NCI-H510A (cell line): Measurements from ENCODE around the gene TPSD1.
"Not testable (repeated sequence)": the region's sequence is repeated elsewhere in the genome, so short reads cannot be mapped to it uniquely, and the experiment has no call there.

Source experiments
- DNase-seq: peaks from one replicate; lab custom pipeline; 2025; lab: John Stamatoyannopoulos, UW

Gene TPSD1

DNA sequence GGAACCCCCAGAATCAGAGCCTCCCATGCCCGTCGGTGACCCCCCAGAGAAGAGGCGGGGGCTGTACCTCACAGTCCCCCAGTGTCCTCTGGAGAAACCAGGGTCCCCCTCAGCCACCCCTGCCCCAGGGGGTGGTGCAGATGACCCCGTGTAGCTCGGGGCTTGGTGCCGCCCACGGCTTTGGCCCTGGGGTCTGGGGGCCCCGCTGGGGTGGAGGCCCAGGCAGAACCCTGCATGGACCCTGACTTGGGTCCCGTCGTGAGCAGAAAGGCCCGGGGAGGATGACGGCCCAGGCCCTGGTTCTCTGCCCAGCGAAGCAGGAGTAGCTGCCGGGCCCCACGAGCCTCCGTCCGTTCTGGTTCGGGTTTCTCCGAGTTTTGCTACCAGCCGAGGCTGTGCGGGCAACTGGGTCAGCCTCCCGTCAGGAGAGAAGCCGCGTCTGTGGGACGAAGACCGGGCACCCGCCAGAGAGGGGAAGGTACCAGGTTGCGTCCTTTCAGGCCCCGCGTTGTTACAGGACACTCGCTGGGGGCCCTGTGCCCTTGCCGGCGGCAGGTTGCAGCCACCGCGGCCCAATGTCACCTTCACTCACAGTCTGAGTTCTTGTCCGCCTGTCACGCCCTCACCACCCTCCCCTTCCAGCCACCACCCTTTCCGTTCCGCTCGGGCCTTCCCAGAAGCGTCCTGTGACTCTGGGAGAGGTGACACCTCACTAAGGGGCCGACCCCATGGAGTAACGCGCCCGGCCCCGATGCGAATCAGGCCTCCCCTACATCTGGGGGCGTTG lies 34.8 kb upstream of the TPSD1 start:
- no peak for DNase-seq

DNA sequence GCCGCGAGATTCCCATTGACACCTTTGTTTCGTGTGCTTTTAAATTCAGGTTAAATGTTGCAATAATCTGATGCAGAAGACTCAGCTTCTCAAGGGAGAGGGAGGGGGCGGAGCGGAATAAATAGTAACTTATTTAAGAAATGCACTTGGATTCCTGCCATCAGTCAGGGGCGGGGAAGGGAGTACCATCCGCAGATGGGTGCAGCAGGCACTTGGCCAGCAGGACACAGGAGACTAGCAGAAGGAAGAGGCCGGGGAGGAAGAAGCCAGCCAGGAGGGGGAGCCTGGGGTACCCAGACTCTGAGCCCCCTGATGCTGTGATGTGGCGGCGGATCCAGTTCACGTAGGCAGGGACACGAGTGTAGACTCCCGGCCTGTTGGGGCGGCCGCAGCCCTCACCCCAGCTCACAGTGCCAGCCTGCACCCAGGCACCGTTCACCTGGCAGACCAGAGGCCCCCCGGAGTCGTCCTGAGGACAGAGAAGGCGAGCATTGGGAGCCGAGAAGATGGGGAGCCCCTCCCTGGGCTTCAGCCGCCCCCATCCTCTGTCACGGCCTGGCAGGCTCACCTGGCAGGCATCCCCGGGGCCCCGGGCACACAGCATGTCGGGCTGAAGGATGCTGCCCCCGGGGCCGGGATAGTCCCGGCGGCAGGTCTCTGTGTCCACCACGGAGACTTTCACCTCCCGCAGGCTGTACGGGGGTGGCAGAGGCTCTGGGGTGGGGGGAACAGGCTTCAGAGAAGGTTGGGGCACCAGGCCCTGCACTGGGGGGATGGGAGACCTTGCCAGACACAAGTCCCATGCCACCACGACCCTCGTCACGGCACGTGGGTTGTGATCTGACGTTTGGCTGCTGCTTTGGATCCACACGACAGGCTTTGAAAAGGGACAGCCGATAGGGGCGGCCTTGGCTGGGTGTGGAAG lies 34.0 kb upstream of the TPSD1 start:
- no peak for DNase-seq

DNA sequence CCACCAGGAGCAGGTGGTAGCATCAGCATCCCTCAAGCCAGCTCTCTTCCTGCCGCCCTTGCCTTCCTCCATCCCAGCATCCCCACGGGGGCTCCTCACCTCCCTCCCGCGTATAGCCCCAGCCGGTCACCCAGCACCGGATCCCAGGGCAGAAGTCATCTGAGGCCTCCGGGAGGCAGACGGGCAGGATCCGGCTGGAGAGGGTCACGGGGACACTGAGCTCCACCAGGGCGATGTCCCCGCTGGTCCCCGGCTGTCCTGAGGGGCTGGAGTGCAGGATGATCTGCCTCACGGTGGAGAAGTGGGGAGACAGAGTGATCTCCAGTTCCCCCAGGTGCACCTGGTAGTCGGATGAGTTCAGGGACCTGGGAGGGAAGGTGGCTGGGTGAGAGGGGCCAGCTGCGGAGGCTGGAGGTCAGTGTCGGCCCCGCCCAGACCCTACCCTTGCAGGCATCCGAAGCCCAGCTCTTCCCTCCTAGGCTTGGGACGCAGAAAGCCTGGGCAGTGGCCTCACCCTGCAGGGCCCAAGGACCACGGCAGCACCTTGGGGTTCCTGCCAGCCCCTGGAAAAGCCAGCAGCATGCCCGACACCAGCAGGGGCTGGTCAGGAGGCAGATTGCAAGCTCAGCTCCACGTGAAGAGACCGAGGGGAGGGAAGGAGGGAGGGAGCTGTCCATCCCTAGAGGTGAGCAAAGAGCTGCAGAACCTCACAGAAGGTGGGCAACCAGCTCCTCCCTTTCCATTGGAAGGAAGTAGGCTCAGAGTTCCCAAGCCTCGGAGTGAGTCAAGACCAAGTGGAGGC lies 33.1 kb upstream of the TPSD1 start:
- no peak for DNase-seq

DNA sequence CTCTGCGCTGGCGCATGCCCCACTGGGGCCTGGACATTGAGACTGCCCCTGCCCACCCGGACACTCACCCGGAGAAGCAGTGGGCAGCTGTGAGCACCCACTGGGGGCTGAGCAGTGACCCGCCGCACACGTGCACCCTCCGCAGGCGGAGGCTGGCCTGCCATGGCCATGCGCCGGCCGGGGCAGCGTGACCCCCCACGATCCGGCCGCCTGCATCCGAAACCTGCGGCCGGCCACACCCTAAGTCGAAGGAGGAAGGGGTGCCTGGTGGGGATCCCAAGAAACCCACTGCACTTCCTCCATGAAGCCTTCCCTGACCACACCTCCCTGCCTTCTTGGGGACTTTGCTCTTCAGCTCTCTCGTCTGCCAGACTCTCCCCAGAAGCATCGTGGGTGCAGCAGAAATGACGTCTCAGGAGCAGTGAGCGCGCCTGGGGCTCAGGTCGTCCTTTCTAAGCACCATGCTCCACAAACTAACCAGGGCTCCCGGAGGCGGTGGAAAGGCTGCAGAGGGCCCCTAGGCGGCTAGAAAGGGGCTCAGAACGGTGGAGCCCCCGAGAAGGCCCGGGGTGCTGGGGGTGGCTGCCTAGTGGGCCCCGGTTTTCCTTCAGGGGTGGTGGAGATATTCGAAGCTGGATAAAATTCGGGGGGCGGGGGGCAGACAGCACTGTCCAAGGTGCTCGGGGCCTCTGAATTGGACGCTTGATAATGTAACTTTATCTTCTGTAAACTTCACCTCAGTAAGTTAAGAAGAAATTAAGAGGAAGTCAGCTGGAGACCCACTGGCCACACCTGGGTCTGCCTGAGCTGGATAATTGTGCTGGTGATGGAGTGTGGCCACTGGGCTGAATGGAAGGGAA lies 32.3 kb upstream of the TPSD1 start:
- no peak for DNase-seq

DNA sequence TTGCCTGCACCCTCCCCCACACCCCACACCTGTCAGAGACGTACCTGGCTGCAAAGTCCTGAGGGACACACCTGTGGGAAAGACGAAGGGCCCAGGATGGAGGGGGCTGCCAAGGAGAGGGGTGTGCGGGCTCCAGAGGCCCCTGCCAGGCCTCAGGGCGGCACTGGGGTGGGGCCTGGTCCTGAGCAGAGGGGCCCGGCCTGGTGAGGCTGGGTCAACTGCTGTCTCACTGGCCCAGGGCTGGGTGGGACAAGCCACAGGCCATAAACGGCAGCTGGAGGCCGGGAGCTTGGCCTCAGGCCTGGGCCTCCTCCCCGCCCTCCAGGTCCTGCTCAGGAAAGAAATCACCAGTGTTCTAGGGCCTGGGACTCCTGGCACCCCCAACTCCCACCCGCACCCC lies 31.3 kb upstream of the TPSD1 start:
- no peak for DNase-seq

DNA sequence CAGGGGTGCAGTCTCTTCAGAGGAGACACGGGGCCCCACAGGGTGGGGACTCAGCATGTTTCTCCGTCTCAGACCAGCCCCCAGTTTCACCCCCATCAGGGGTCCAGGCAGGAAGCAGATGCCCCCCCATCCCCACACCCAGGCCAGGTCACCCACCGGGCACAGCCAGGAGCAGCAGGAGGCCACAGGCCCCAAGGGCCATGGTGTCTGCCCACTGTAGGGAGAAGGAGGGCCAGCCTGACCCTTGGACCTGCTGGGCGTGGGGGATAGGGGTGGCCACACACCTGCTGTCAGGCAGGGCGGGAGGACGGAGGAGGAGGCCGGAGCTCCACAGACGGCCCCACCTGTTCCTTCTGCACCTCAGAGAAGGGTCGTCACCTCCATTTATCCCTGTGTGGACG lies 30.8 kb upstream of the TPSD1 start, which contains the start of gene TPSG1:
Gene TPSG1 (minus strand): TSS at position 218 of the 401 bp plus-strand sequence. CDS start 16 bp downstream, at position 202.
- DNase-seq, result no peak

DNA sequence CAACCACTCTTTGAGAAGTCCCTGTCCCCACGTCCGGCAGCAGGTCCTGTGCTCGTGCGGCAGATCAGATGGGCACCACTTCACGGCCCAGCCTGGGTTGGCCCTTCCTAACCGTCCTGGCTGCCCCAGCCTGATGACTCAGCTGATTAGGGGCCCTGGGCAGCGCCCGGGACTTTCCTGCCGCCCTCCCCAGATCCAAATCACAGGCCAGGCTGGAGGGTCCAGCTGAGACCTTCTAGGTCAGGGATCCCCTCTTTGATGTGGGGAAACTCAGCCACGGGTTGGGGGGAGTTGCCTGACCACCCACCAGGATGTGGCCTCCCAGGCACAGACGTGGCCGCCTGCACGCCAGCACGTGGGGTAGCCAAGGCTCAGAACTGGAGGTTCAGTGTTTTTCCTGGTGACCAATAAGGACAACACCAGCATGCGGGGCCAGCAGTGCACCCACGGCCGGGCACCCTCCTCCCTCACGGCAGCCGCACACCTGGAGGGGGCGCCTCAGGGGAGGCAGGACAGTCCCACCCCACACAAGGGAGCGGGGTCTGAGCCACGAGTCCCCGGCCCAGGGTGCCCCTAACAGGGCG lies 30.0 kb upstream of the TPSD1 start:
- not testable (repeated sequence) for DNase-seq

DNA sequence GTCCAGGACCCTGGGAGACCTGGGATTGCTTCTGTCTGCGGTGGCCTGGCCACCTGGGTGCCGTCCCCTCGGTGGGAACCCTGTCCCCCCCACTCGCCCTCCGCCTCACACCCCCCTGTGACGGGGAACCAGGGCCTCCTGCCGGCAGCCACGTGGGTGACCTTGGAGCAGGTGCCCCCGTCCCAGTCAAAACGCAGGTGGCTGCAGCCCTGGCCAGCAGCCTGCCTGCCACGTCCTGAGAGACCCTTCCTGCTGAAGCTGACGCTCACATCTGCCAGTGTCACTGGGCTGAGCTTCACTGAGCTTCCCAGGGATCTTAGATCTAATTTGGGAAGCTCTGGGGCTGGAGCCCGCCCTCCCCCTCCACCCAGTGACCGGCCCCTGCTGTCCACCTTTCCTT lies 29.2 kb upstream of the TPSD1 start:
- not testable (repeated sequence) for DNase-seq

DNA sequence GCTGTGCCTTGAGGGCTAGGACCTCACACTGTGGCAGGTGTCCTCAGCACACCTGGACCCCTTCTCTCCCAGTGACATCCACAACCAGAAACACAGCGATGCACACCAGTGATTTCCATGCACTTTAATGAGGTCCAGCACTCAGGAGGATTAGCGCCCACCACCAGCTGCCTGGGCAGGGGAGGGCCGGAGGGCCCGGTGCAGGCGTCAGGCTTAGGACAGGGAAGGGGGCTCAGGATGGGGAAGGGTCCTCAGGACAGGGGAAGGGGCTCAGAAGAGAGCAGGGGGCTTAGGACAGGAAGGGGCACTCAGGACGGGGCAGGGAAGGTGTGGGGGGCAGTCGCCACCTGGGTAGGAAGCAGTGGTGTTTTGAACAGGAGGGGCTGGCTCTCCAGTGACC lies 27.6 kb upstream of the TPSD1 start:
- not testable (repeated sequence) for DNase-seq

DNA sequence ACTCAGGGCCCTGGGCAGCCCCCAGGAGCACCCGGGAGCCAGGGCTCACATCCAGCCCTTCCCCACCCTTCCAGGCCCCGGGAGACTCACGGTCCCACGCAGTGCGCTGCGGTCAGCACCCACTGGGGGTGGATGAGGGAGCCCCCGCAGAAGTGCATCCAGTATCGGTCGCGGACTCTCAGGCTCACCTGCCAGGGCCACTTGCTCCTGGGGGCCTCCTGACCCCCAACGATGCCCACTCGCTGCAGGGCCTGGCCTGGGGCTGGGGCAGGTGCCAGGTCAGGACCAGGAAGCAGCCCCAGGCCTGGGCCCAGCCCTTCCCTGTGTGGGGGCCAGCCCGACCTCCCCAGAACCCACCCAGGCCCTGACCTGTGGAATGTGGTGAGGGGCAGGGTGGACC lies 26.4 kb upstream of the TPSD1 start:
- not testable (repeated sequence) for DNase-seq

DNA sequence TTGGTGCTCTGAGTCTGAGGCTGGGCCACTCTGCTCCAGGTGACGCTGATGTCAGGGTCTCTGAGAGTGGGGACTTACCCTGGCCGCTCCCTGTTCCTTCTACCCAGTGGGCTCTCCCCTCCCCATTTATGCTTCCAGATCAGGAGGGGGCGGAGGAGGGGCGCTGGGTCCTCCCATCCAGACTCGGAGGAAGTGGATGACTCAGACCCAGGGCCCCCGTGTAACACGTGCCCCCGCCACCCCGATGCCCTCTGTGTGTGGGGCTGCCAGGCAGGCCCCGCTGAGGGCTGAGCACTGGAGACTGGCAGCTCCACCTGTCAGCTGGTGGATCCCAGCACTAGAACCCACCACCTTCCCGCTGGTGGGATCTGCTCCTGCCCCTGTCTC lies 25.8 kb upstream of the TPSD1 start, which contains the start of gene TPSB2:
Gene TPSB2 (minus strand): TSS at position 101 of the 387 bp plus-strand sequence. CDS start 233 bp downstream, outside the sequence.
- not testable (repeated sequence) for DNase-seq

DNA sequence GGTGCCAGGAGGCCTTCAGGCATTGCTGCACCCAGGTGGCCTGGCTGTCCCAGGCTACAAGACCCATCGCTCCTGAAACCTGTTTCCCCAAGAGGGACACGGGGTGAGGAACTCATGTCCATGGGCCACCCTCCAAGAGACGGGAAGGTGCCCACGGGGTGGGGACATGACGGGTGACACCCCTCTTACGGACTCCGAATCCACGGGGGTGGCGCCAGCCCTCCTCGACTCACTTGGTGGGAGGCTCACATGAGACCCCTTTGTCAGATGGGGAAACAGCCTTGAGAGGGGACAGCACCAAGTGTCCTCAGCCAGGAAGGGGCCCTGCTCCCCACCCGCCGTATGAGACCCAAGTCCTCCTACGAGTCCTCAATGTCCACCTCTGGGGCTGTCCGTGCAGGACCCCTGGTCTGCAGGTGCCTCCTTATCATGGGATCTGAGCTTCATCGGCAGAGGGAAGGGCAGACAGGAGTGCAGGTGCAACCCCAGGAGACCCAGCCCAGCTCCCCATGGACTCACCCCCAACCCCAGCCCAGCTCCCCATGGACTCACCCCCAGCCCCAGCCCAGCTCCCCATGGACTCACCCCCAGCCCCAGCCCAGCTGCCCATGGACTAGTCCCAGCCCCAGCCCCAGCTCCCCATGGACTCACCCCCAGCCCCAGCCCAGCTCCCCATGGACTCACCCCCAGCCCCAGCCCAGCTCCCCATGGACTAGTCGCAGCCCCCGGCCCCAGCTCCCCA lies 25.2 kb upstream of the TPSD1 start:
- not testable (repeated sequence) for DNase-seq

DNA sequence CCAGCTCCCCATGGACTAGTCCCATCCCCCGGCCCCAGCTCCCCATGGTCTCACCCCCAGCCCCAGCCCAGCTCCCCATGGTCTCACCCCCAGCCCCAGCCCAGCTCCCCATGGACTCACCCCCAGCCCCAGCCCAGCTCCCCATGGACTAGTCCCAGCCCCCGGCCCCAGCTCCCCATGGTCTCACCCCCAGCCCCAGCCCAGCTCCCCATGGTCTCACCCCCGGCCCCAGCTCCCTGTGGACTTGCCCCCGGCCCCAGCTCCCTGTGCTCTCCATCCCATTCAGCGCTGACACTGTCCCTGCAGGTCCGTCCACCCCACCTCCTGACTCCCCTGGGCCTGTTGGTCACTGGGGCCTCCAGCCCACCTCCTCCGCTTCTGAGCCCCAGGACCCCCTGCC lies 24.6 kb upstream of the TPSD1 start:
- not testable (repeated sequence) for DNase-seq

DNA sequence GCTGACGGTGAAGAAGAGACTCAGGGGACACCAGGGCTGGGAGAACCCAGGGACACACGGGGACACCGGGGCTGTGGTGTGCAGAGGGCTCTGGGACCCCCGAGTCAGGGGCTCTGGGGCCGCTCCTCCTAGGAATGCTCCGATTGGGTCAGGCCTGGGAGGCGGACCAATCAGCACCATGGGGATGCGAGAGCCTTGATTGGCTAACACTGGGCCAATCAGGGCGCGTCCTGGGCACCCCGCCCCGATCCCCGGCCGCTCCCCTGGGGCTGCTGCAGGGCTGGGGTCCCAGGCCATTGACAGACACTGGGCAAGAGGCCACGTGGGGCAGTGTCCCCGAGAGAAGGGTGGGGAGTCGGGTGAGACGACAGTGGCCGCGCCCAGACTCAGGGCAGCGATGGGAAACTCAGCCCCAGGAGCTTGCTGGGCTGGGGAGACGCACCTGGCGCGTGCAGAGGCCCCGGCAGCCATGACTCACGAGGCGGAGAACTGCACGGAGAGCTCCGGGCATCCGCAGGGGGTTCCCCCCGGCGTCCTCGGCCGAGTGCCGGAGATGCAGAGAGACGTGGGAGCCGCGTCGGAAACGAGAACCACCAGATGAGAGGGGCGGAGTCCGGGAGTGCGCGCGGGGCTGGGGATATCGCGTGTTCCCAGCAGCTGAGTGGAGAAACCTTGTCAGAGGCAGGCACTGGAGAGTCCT lies 23.7 kb upstream of the TPSD1 start:
- not testable (repeated sequence) for DNase-seq

DNA sequence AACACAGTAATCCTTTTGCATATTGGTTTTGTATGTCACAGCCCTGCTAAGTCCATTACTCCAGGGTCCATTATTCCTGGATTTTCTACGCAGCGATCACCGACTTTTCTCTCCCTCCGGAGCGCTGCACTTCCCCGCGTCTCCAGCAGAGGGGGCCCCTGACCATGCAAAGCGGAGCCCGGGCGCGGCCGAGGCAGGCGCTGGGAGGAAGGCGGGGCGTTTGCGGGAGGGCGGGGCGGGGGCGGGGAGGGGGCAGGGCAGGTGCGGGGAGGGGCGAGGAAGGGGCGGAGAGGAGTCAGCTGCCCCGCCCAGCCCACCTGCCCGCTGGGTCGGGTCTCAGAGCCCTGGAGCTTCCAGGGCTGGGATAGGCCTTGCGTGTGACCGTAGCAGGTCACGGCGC lies 19.2 kb upstream of the TPSD1 start:
- DNase-seq, result not testable (repeated sequence)

DNA sequence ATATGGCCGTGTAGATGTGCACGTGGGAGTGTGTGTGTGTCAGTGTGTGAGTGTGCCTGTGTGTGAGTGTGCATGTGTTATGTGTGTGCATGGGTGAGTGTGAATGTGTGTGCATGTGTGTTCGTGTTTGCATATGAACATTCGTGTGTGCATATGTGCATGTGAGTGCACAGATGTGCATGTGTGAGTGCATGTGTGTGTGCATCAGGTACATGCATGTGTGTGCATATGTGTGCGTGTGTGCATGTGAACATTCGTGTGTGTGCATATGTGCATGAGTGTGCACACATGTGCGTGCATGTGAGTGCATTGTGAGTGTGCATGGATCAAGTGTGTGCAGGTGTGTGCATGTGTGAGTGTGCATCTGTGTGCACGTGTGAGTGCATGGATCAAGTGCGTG lies 17.9 kb upstream of the TPSD1 start:
- no peak for DNase-seq

DNA sequence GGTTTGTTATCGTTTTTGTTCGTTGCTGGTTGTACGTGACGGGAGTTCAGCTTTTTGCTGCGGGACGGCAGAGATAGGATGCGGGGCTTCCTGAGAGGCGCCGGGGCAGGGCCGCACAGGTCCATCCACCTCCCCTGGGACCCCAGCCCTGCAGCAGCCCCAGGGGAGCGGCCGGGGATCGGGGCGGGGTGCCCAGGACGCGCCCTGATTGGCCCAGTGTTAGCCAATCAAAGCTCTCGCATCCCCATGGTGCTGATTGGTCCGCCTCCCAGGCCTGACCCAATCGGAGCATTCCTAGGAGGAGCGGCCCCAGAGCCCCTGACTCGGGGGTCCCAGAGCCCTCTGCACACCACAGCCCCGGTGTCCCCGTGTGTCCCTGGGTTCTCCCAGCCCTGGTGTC lies 17.0 kb upstream of the TPSD1 start:
- DNase-seq, result not testable (repeated sequence)

DNA sequence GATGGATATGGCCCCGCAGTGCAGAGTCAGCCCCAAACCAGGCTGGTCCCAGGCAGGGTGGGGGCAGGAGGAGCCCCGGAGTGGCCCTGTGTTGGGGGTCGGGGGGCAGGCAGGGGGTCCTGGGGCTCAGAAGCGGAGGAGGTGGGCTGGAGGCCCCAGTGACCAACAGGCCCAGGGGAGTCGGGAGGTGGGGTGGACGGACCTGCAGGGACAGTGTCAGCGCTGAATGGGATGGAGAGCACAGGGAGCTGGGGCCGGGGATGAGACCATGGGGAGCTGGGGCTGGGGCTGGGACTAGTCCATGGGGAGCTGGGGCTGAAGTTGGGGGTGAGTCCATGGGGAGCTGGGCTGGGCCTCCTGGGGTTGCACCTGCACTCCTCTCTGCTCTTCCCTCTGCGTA lies 16.3 kb upstream of the TPSD1 start:
- not testable (repeated sequence) for DNase-seq

DNA sequence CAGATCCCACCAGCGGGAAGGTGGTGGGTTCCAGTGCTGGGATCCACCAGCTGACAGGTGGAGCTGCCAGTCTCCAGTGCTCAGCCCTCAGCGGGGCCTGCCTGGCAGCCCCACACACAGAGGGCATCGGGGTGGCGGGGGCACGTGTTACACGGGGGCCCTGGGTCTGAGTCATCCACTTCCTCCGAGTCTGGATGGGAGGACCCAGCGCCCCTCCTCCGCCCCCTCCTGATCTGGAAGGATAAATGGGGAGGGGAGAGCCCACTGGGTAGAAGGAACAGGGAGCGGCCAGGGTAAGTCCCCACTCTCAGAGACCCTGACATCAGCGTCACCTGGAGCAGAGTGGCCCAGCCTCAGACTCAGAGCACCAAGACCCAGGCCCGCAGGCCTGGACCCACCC lies 15.4 kb upstream of the TPSD1 start, which contains the start of gene TPSAB1:
Gene TPSAB1 (plus strand): TSS at position 270 of the 400 bp plus-strand sequence. CDS start 234 bp downstream, outside the sequence.
- not testable (repeated sequence) for DNase-seq
